ENCODE measurements around the gene MACROD2. TPM values are rescaled to one million over a fixed set of nuclear protein-coding genes. Genes with fewer than 3 reads are reported as not detected.

MACROD2 gene
- total and polyA plus RNA-seq, 2 experiments from 2014 or later, result 2.8 to 4.3 TPM

GRCh38 chr20:14773486-14773885 is 778.2 kb downstream of the MACROD2 start:
- no peaks in the 10 kb centered on the region for H3K27me3 Mint-ChIP-seq (ENCODE audit: insufficient read depth, low read depth, poor library complexity)
- no peaks in the 10 kb centered on the region for H3K4me1 ChIP-seq (ENCODE audit: insufficient read depth)
- no peaks in the 10 kb centered on the region for H3F3A ChIP-seq (replicated peaks; ENCODE audit: low read depth)
- H3K36me3 ChIP-seq (ENCODE audit: insufficient read depth), result no peaks in the 10 kb centered on the region
- no peaks in the 10 kb centered on the region for H3K36me3 Mint-ChIP-seq (ENCODE audit: low read depth)
- DNase-seq (ENCODE audit: low spot score), result no peak
- TF ChIP-seq ZNF331 (CRISPR knock-in tag; IDR thresholded peaks at IDR 0.05; ENCODE audit: low read depth) (no peak), EZH2phosphoT487 (IDR thresholded peaks at IDR 0.05; ENCODE audit: unreplicated experiment) (no peak), ZNF462 (CRISPR knock-in tag; IDR thresholded peaks at IDR 0.05) (no peak), ZNF114 (CRISPR knock-in tag; IDR thresholded peaks at IDR 0.05) (no peak), STAT1 (IDR thresholded peaks at IDR 0.05; ENCODE audit: unreplicated experiment) (no peak), JUNB (IDR thresholded peaks at IDR 0.05; ENCODE audit: unreplicated experiment) (no peak), REST (IDR thresholded peaks at IDR 0.05; ENCODE audit: unreplicated experiment) (no peak), POLR2AphosphoS5 (IDR thresholded peaks at IDR 0.05; ENCODE audit: low read depth) (no peak), CTCF (conservative IDR thresholded peaks at IDR 0.05; ENCODE audit: low read depth in 2 of 2) (no peak), CREB1 (CRISPR knock-in tag; IDR thresholded peaks at IDR 0.05; ENCODE audit: low read depth) (no peak), NANOG (IDR thresholded peaks at IDR 0.05; ENCODE audit: borderline replicate concordance) (no peak), ETS1 (IDR thresholded peaks at IDR 0.05) (no peak), EZH2 (IDR thresholded peaks at IDR 0.05; ENCODE audit: low read depth, unreplicated experiment) (no peak)
- H3K79me2 ChIP-seq (replicated peaks; ENCODE audit: insufficient read depth), result no peaks in the 10 kb centered on the region
- no peak overlapping the region for H3K4me3 ChIP-seq
- no peak for ATAC-seq
- H3K27ac Mint-ChIP-seq, result no peak overlapping the region
- no peak overlapping the region for H3K27ac ChIP-seq (ENCODE audit: low read depth)
- H3K27me3 ChIP-seq (ENCODE audit: insufficient read depth), result no peaks in the 10 kb centered on the region
- peaks cover 2% of the 10 kb centered on the region; the same call in 1 of the 3 replicates for H3K9me3 Mint-ChIP-seq
- no peak overlapping the region for H3K4me2 ChIP-seq
- H2AFZ ChIP-seq, result no peak overlapping the region
- 0 out of 2 replicates have a peak, but pooled peaks cover 1% of the 10 kb centered on the region for H3K9me2 ChIP-seq (ENCODE audit: insufficient read depth)
- no peaks in the 10 kb centered on the region for H4K20me1 ChIP-seq (replicated peaks; ENCODE audit: insufficient read depth)
- no peak overlapping the region for H3K4me3 Mint-ChIP-seq
- H3K4me1 Mint-ChIP-seq, result no peaks in the 10 kb centered on the region

All from GM23338 (cell line).